Transverse colon (tissue), 4 donors: ENCODE results near the gene FGF10. TPM values are rescaled to one million over a fixed set of nuclear protein-coding genes. Genes with fewer than 3 reads are reported as not detected.

ENCODE experiments used
- DNase-seq: peaks from one replicate; pipeline ENCODE4 v3.0.0-alpha.2; 2019
- H3K27ac ChIP-seq, 4 donors: fragments of 200-600 bp; sonication (generic); 2 replicates each; pipeline ENCODE4 v1.5.1; 2016 to 2018; ENCODE audit warnings: inconsistent platforms in 4 of 4
- H3K27me3 ChIP-seq: fragments of 200-600 bp; sonication (generic); 2 replicates; pipeline ENCODE4 v1.5.1; 2017; ENCODE audit warnings: inconsistent platforms
- H3K36me3 ChIP-seq, 4 donors: fragments of 200-600 bp; sonication (generic); 2 replicates each; pipeline ENCODE4 v1.5.1; 2017 to 2019; ENCODE audit warnings: inconsistent platforms in 4 of 4
- H3K4me1 ChIP-seq, 4 donors: fragments of 200-600 bp; sonication (generic); 2 replicates each; pipeline ENCODE4 v1.5.1; 2017 to 2020; ENCODE audit warnings: inconsistent platforms in 4 of 4
- H3K4me3 ChIP-seq, 4 donors: fragments of 200-600 bp; sonication (generic); 1 replicate in 1 of 4; 2 replicates in 3 of 4; pipeline versions ENCODE4 v1.5.1 to v1.6.1; 2017 to 2019; ENCODE audit warnings: inconsistent platforms in 4 of 4
- H3K9me3 ChIP-seq, 2 donors: fragments of 200-600 bp; sonication (generic); 2 replicates each; pipeline ENCODE4 v1.5.1; 2017 to 2019; ENCODE audit warnings: inconsistent platforms in 2 of 2
- CTCF ChIP-seq, 5 experiments: fragments of 200-600 bp in 3 of 5; fragments of 450-650 bp in 2 of 5; sonication (generic) in 3 of 5; IDR thresholded peaks; 1 replicate in 2 of 5; 2 replicates in 3 of 5; pipeline ENCODE4 v1.5.1; 2016 to 2017; ENCODE audit warnings: antibody characterized with exemption in 5 of 5, inconsistent platforms in 3 of 5, mild to moderate bottlenecking in 2 of 5, moderate library complexity in 1 of 5
- EP300 ChIP-seq: sonication (generic); formaldehyde crosslinking; IDR thresholded peaks from one replicate; pipeline ENCODE4 v1.6.1; 2017; ENCODE audit warnings: antibody characterized with exemption, low read depth
- POLR2A ChIP-seq: fragments of 450-650 bp; IDR thresholded peaks from one replicate; pipeline ENCODE4 v1.6.1; 2016; ENCODE audit warnings: antibody characterized with exemption, mild to moderate bottlenecking, moderate library complexity
- POLR2AphosphoS5 ChIP-seq, 3 donors: sonication (generic); formaldehyde crosslinking; IDR thresholded peaks; one replicate each; pipeline ENCODE4 v1.6.1; 2016; ENCODE audit warnings: antibody characterized with exemption in 3 of 3
- WGBS, 2 donors: methylation state at CpG; one replicate each; pipeline ENCODE4 v1.1.5; 2018; ENCODE audit warnings: low coverage in 1 of 2; 5-methylcytosine and 5-hydroxymethylcytosine counted together
- in situ Hi-C, 4 donors: fragments of 200-750 bp; cut with MboI; loops; one replicate each; pipeline versions ENCODE4 v1.15.0 to v1.15.1; 2017; ENCODE audit warnings: low sequenced_read_pairs in 3 of 4, low pct_ligation_motif_present in 1 of 4, low pct_unique_long_range_greater_than_20kb in 1 of 4
- intact Hi-C: fragments of 100-400 bp; cut with DNase I; formaldehyde crosslinking; loops from one replicate; pipeline ENCODE4 v1.15.1; 2023; ENCODE audit warnings: low total_unique reads
- total RNA-seq, 4 donors: library from RNA; depleted of rRNA; stranded (reverse); fragments of >200 nt; gene quantifications; one replicate each; pipeline ENCODE4 v1.1.0, GENCODE V29; 2016

Gene FGF10
- total RNA-seq, 4 donors from 2014 or later = 1.8 to 7.3 (median 3.6) TPM

- H3K4me1 ChIP-seq = no peaks in the 10 kb centered on the region
- H3K27ac ChIP-seq = no peak overlapping the region
- no peaks in the 10 kb centered on the region for H3K36me3 ChIP-seq
- in situ Hi-C loops (no loop called here), intact Hi-C loops (no loop called here)
- no peak for TF ChIP-seq CTCF (IDR thresholded peaks at IDR 0.05)
- TF ChIP-seq EP300 = no peak
- no peak for TF ChIP-seq POLR2A
- TF ChIP-seq POLR2AphosphoS5 (IDR thresholded peaks at IDR 0.05) = no peak
- no peaks in the 10 kb centered on the region for H3K27me3 ChIP-seq
- peaks cover 0 to 5% of the 10 kb centered on the region in 2 donors for H3K9me3 ChIP-seq
- no peak for DNase-seq
- WGBS, 2 donors = 50 to 57% methylated on average over 3 of the region's 3 CpGs
- no peak overlapping the region for H3K4me3 ChIP-seq
These were observed 110.8 kb downstream of the FGF10 start for GRCh38 chr5:44278469-44278868.

DNA sequence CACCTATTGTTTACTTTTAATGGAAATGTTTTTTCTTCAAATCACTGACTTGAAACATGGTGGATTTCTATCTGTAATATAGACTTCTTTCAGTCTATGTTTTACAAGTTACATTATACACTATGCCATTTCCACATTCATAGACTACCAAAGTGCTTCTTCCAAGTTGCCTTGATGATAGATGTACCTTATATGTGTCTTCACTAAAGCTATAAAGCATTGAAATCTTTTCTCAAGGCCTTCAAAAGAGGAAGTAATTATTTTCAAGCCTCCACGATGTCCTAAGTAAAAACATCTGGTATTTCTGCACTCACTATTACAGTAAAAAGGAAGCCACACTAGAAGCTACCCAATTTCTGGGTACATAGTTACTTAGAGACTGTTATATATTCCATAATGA, 113.3 kb downstream of the FGF10 start:
- no peak overlapping the region for H3K27ac ChIP-seq
- DNase-seq = no peak
- in situ Hi-C loops = no loop called here
- no peaks in the 10 kb centered on the region for H3K4me1 ChIP-seq
- no peaks in the 10 kb centered on the region for H3K27me3 ChIP-seq
- WGBS, 2 donors = 22 to 35% methylated on average over 1 of the region's 1 CpG
- peaks cover 0 to 5% of the 10 kb centered on the region in 2 donors for H3K9me3 ChIP-seq
- H3K4me3 ChIP-seq = no peak overlapping the region
- H3K36me3 ChIP-seq = no peaks in the 10 kb centered on the region
- intact Hi-C loops = no loop called here
- TF ChIP-seq POLR2AphosphoS5 (IDR thresholded peaks at IDR 0.05) (no peak), CTCF (IDR thresholded peaks at IDR 0.05) (no peak), POLR2A (no peak), EP300 (no peak)

GRCh38 chr5:44275329-44275728, 113.9 kb downstream of the FGF10 start:
- TF ChIP-seq EP300 = no peak
- TF ChIP-seq POLR2AphosphoS5 (IDR thresholded peaks at IDR 0.05) = no peak
- TF ChIP-seq POLR2A = no peak
- TF ChIP-seq CTCF (IDR thresholded peaks at IDR 0.05) = no peak

GRCh38 chr5:44267909-44268308, 121.3 kb downstream of the FGF10 start:
- in situ Hi-C loops = no loop called here

More at GRCh38 chr5:44275329-44275728, 113.9 kb downstream of the FGF10 start:
- in situ Hi-C loops (no loop called here), intact Hi-C loops (no loop called here)
- WGBS, 2 donors = 13% methylated on average over 1 of the region's 1 CpG
- H3K27me3 ChIP-seq = no peaks in the 10 kb centered on the region
- H3K36me3 ChIP-seq = no peaks in the 10 kb centered on the region
- H3K4me1 ChIP-seq = no peaks in the 10 kb centered on the region
- H3K27ac ChIP-seq = no peak overlapping the region
- H3K9me3 ChIP-seq = peaks cover 0 to 5% of the 10 kb centered on the region in 2 donors
- H3K4me3 ChIP-seq = no peak overlapping the region
- no peak for DNase-seq

More at GRCh38 chr5:44267909-44268308, 121.3 kb downstream of the FGF10 start:
- no peaks in the 10 kb centered on the region for H3K4me1 ChIP-seq
- no peaks in the 10 kb centered on the region for H3K9me3 ChIP-seq
- H3K27ac ChIP-seq = no peak overlapping the region
- no peaks in the 10 kb centered on the region for H3K36me3 ChIP-seq
- TF ChIP-seq POLR2AphosphoS5 (IDR thresholded peaks at IDR 0.05) = no peak
- TF ChIP-seq EP300 = no peak
- no peak for TF ChIP-seq CTCF (IDR thresholded peaks at IDR 0.05)
- TF ChIP-seq POLR2A = no peak
- intact Hi-C loops = no loop called here
- H3K4me3 ChIP-seq = no peak overlapping the region
- DNase-seq = no peak
- H3K27me3 ChIP-seq = no peaks in the 10 kb centered on the region
